GM23338 (cell line): ENCODE measurements around the gene LRTM2. TPM values are rescaled to one million over a fixed set of nuclear protein-coding genes. Genes with fewer than 3 reads are reported as not detected.
A peak's percentile ranks its signal among the peaks of the same experiment; 100 is the strongest.

ENCODE experiments used
- ATAC-seq: fragments of 200-7000 bp; cut with Tn5 transposase; 3 replicates; pipeline ENCODE4 v1.9.1; 2020
- DNase-seq: peaks from one replicate; pipeline ENCODE4 v3.0.0-alpha.2; 2015; ENCODE audit warnings: low spot score
- H2AFZ ChIP-seq: fragments of 200-600 bp; sonication (generic); 2 replicates; pipeline ENCODE4 v1.8.0; 2016; ENCODE audit warnings: antibody characterized with exemption, mild to moderate bottlenecking, moderate library complexity
- H3F3A ChIP-seq: fragments of 200-600 bp; sonication (generic); replicated peaks from 2 replicates; pipeline ENCODE4 v1.8.0; 2017; ENCODE audit warnings: antibody characterized with exemption, mixed run types, low read depth
- H3K27ac ChIP-seq: fragments of 200-600 bp; sonication (generic); 2 replicates; pipeline ENCODE4 v1.6.1; 2016; ENCODE audit warnings: low read depth
- H3K27me3 ChIP-seq: fragments of 200-600 bp; sonication (generic); 2 replicates; pipeline ENCODE4 v1.8.0; 2016; ENCODE audit warnings: mild to moderate bottlenecking, mixed run types, moderate library complexity; ENCODE audit not compliant: insufficient read depth
- H3K36me3 ChIP-seq: fragments of 200-600 bp; sonication (generic); 2 replicates; pipeline ENCODE4 v1.8.0; 2016; ENCODE audit warnings: mild to moderate bottlenecking; ENCODE audit not compliant: insufficient read depth
- H3K4me1 ChIP-seq: fragments of 200-600 bp; sonication (generic); 2 replicates; pipeline ENCODE4 v1.8.0; 2016; ENCODE audit warnings: mild to moderate bottlenecking, moderate library complexity; ENCODE audit not compliant: insufficient read depth
- H3K4me2 ChIP-seq: fragments of 200-600 bp; sonication (generic); 2 replicates; pipeline ENCODE4 v1.7.1; 2017; ENCODE audit warnings: mixed run types
- H3K4me3 ChIP-seq: fragments of 200-600 bp; sonication (generic); 2 replicates; pipeline ENCODE4 v1.6.1; 2016; ENCODE audit warnings: mixed run types
- H3K79me2 ChIP-seq: fragments of 200-600 bp; sonication (generic); replicated peaks from 2 replicates; pipeline ENCODE4 v1.8.0; 2017; ENCODE audit warnings: mild to moderate bottlenecking; ENCODE audit not compliant: insufficient read depth
- H3K9me2 ChIP-seq: fragments of 200-600 bp; sonication (generic); 2 replicates; pipeline ENCODE4 v1.8.0; 2017; ENCODE audit not compliant: insufficient read depth
- H4K20me1 ChIP-seq: fragments of 200-600 bp; sonication (generic); replicated peaks from 2 replicates; pipeline ENCODE4 v1.8.0; 2017; ENCODE audit warnings: mild to moderate bottlenecking; ENCODE audit not compliant: insufficient read depth
- H3K27ac Mint-ChIP-seq: 2 replicates; pipeline ENCODE4 v1.8.0; 2020; ENCODE audit warnings: inconsistent platforms, mild to moderate bottlenecking, moderate library complexity, mixed read lengths
- H3K27me3 Mint-ChIP-seq: 3 replicates; pipeline ENCODE4 v1.8.0; 2022; ENCODE audit warnings: low read depth, mild to moderate bottlenecking, moderate library complexity, mixed read lengths, inconsistent platforms; ENCODE audit not compliant: insufficient read depth, poor library complexity
- H3K36me3 Mint-ChIP-seq: 3 replicates; pipeline ENCODE4 v1.8.0; 2021; ENCODE audit warnings: low read depth, mild to moderate bottlenecking, inconsistent platforms, moderate library complexity, mixed read lengths
- H3K4me1 Mint-ChIP-seq: 3 replicates; pipeline ENCODE4 v1.8.0; 2020; ENCODE audit warnings: mild to moderate bottlenecking, inconsistent platforms, mixed read lengths
- H3K4me3 Mint-ChIP-seq: 3 replicates; pipeline ENCODE4 v1.8.0; 2021; ENCODE audit warnings: moderate library complexity, mild to moderate bottlenecking, inconsistent platforms, mixed read lengths
- H3K9me3 Mint-ChIP-seq: 3 replicates; pipeline ENCODE4 v1.8.0; 2020; ENCODE audit warnings: moderate library complexity, mild to moderate bottlenecking, inconsistent platforms, mixed read lengths
- CREB1 ChIP-seq: fragments of 250-450 bp; sonication (Bioruptor Pico); IDR thresholded peaks from 2 replicates; pipeline ENCODE4 v1.5.0; 2020; ENCODE audit warnings: low read depth, mild to moderate bottlenecking, moderate library complexity
- CTCF ChIP-seq, 2 experiments: fragments of 200-600 bp in 1 of 2; sonication (generic) in 1 of 2; conservative IDR thresholded peaks; 2 replicates each; pipeline versions ENCODE4 v1.5.1 to v1.6.1; 2016 to 2017; ENCODE audit warnings: antibody characterized with exemption in 2 of 2, low read depth in 2 of 2, mild to moderate bottlenecking in 2 of 2, moderate library complexity in 1 of 2
- EZH2 ChIP-seq: fragments of 200-600 bp; sonication (generic); IDR thresholded peaks from one replicate; pipeline ENCODE4 v1.8.0; 2017; ENCODE audit warnings: antibody characterized with exemption, mild to moderate bottlenecking, low read depth; ENCODE audit not compliant: unreplicated experiment
- EZH2phosphoT487 ChIP-seq: fragments of 200-600 bp; sonication (generic); IDR thresholded peaks from one replicate; pipeline ENCODE4 v1.8.1; 2018; ENCODE audit warnings: antibody characterized with exemption; ENCODE audit not compliant: unreplicated experiment
- JUNB ChIP-seq: IDR thresholded peaks from one replicate; pipeline ENCODE4 v1.6.1; 2016; ENCODE audit warnings: antibody characterized with exemption; ENCODE audit not compliant: unreplicated experiment
- NANOG ChIP-seq: IDR thresholded peaks from 2 replicates; pipeline ENCODE4 v1.6.1; 2016; ENCODE audit warnings: antibody characterized with exemption, borderline replicate concordance
- REST ChIP-seq: IDR thresholded peaks from one replicate; pipeline ENCODE4 v1.6.1; 2018; ENCODE audit warnings: antibody characterized with exemption; ENCODE audit not compliant: unreplicated experiment
- STAT1 ChIP-seq: IDR thresholded peaks from one replicate; pipeline ENCODE4 v1.6.1; 2016; ENCODE audit warnings: antibody characterized with exemption; ENCODE audit not compliant: unreplicated experiment
- ZNF331 ChIP-seq: fragments of 250-450 bp; sonication (Bioruptor Pico); IDR thresholded peaks from 2 replicates; pipeline ENCODE4 v1.5.0; 2020; ENCODE audit warnings: low read depth, mild to moderate bottlenecking, moderate library complexity
- ZNF462 ChIP-seq: fragments of 250-450 bp; sonication (Bioruptor Pico); IDR thresholded peaks from 2 replicates; pipeline ENCODE4 v1.5.0; 2020; ENCODE audit warnings: mild to moderate bottlenecking, moderate library complexity
- polyA plus RNA-seq: library from polyadenylated mRNA; unstranded; fragments of >200 nt; fragmentation: Nextera tagmentation; extraction: Ambion mirVana; gene quantifications from 2 replicates; pipeline ENCODE4 v1.2.1, GENCODE V29; 2016
- total RNA-seq: library from RNA; depleted of rRNA; stranded (reverse); fragments of >200 nt; shearing (Covaris generic); gene quantifications from 2 replicates; pipeline ENCODE4 v1.2.3, GENCODE V29; 2014

The LRTM2 gene
- total and polyA plus RNA-seq, 2 experiments from 2014 or later, result 0.08 TPM; not detected in 1

- TF ChIP-seq ZNF462 (CRISPR knock-in tag) (no peak), CREB1 (CRISPR knock-in tag) (no peak)
These were observed 22.0 kb downstream of the LRTM2 start (continued) for GRCh38 chr12:1842183-1842904.

GRCh38 chr12:1842905-1843640 is 22.7 kb downstream of the LRTM2 start:
- no peaks in the 10 kb centered on the region for H3K9me2 ChIP-seq
- Mint-ChIP-seq H3K27ac (no peak overlapping the region), H3K4me3 (no peak overlapping the region), H3K36me3 (no peaks in the 10 kb centered on the region), H3K27me3 (peaks cover 6% of the 10 kb centered on the region), H3K4me1 (peaks cover 50% of the 10 kb centered on the region), H3K9me3 (no peaks in the 10 kb centered on the region)
- peaks cover 9% of the 10 kb centered on the region for H3K4me1 ChIP-seq
- H3K27ac ChIP-seq, result no peak overlapping the region
- peak overlapping the region; percentile 18; the same call in 1 of the 2 replicates for H2AFZ ChIP-seq
- no peak overlapping the region for H3K4me2 ChIP-seq
- H3K27me3 ChIP-seq, result no peaks in the 10 kb centered on the region
- peak; percentile 10; the same call in 1 of the 3 replicates for ATAC-seq
- no peaks in the 10 kb centered on the region for H3F3A ChIP-seq
- no peaks in the 10 kb centered on the region for H3K36me3 ChIP-seq
- no peak for DNase-seq
- H4K20me1 ChIP-seq, result no peaks in the 10 kb centered on the region
- no peak overlapping the region for H3K4me3 ChIP-seq
- no peaks in the 10 kb centered on the region for H3K79me2 ChIP-seq
- TF ChIP-seq CREB1 (CRISPR knock-in tag), result no peak
- TF ChIP-seq EZH2, result no peak
- TF ChIP-seq STAT1, result no peak
- no peak for TF ChIP-seq NANOG
- TF ChIP-seq REST, result no peak
- no peak for TF ChIP-seq JUNB
- no peak for TF ChIP-seq EZH2phosphoT487
- TF ChIP-seq ZNF331, result no peak
- TF ChIP-seq CTCF (conservative IDR thresholded peaks at IDR 0.05; ENCODE audit: low read depth in 2 of 2), result no peak
